ENCODE measurements around the gene FAM13C.

GRCh38 chr10:59337201-59337652 is 25.1 kb downstream of the FAM13C start:
- TF ChIP-seq, protein P1, sequence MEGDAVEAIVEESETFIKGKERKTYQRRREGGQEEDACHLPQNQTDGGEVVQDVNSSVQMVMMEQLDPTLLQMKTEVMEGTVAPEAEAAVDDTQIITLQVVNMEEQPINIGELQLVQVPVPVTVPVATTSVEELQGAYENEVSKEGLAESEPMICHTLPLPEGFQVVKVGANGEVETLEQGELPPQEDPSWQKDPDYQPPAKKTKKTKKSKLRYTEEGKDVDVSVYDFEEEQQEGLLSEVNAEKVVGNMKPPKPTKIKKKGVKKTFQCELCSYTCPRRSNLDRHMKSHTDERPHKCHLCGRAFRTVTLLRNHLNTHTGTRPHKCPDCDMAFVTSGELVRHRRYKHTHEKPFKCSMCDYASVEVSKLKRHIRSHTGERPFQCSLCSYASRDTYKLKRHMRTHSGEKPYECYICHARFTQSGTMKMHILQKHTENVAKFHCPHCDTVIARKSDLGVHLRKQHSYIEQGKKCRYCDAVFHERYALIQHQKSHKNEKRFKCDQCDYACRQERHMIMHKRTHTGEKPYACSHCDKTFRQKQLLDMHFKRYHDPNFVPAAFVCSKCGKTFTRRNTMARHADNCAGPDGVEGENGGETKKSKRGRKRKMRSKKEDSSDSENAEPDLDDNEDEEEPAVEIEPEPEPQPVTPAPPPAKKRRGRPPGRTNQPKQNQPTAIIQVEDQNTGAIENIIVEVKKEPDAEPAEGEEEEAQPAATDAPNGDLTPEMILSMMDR (IDR thresholded peaks at IDR 0.05 in 8 of 11, conservative IDR thresholded peaks at IDR 0.05 in 3 of 11): no peak
- TF ChIP-seq POLR2A (IDR thresholded peaks at IDR 0.05): no peak

Measured in spleen (tissue), 7 donors.